HEK293 (cell line): ENCODE results near the gene ALG3.

ENCODE experiments used
- CTCF ChIA-PET: fragments of 350-600 bp; formaldehyde crosslinking; extraction: SDS; loops from one replicate; lab custom pipeline; 2021; ENCODE audit warnings: antibody characterized with exemption; lab: Yijun Ruan, JAX
- POLR2A ChIA-PET: fragments of 300-600 bp; formaldehyde crosslinking; extraction: SDS; loops from one replicate; lab custom pipeline; 2020; ENCODE audit warnings: antibody characterized with exemption, inconsistent platforms; lab: Yijun Ruan, JAX
- H3K27ac ChIP-seq: fragments of 200-500 bp; sonication (Bioruptor generic); 2 replicates; pipeline ENCODE4 v1.5.1; 2014; ENCODE audit warnings: low read depth, low read length, control low read depth, inconsistent platforms; ENCODE audit errors: extremely low read depth
- H3K36me3 ChIP-seq, 2 experiments: fragments of 200-500 bp in 1 of 2; sonication (Bioruptor generic) in 1 of 2; 1 replicate in 1 of 2; 2 replicates in 1 of 2; pipeline ENCODE4 v1.5.1; 2014 to 2017; ENCODE audit warnings: inconsistent platforms in 2 of 2, low read length in 2 of 2; ENCODE audit not compliant: control insufficient read depth in 2 of 2, insufficient read depth in 1 of 2
- H3K4me1 ChIP-seq: fragments of 200-500 bp; sonication (Bioruptor generic); 2 replicates; pipeline ENCODE4 v1.5.1; 2014; ENCODE audit warnings: mild to moderate bottlenecking, low read length, inconsistent platforms; ENCODE audit not compliant: control insufficient read depth, insufficient read depth
- H3K4me3 ChIP-seq: 2 replicates; pipeline ENCODE4 v1.5.1; 2011; ENCODE audit warnings: low read depth, mild to moderate bottlenecking, control low read depth, low read length, moderate library complexity
- H3K9me3 ChIP-seq: fragments of 200-500 bp; sonication (Bioruptor generic); 2 replicates; pipeline ENCODE4 v1.5.1; 2014; ENCODE audit warnings: low read depth, low read length, inconsistent platforms; ENCODE audit not compliant: control insufficient read depth, insufficient read depth
- EGR2 ChIP-seq: fragments of 450-650 bp; formaldehyde crosslinking; IDR thresholded peaks from 2 replicates; pipeline ENCODE4 v1.5.1; 2016; ENCODE audit warnings: low read depth, missing biosample characterization, missing genetic modification characterization
- GLIS1 ChIP-seq: fragments of 450-650 bp; formaldehyde crosslinking; IDR thresholded peaks from 2 replicates; pipeline ENCODE4 v1.5.1; 2016; ENCODE audit warnings: missing biosample characterization, missing genetic modification characterization
- GLIS2 ChIP-seq: fragments of 450-650 bp; formaldehyde crosslinking; IDR thresholded peaks from 2 replicates; pipeline ENCODE4 v1.5.1; 2016; ENCODE audit warnings: missing biosample characterization, missing genetic modification characterization
- HOXD13 ChIP-seq: sonication (generic); formaldehyde crosslinking; IDR thresholded peaks from 2 replicates; pipeline ENCODE4 v1.8.0; 2022; ENCODE audit warnings: missing genetic modification reagents, borderline replicate concordance
- KLF1 ChIP-seq: fragments of 450-650 bp; formaldehyde crosslinking; IDR thresholded peaks from 2 replicates; pipeline ENCODE4 v1.5.1; 2016; ENCODE audit warnings: missing biosample characterization, missing genetic modification characterization
- KLF7 ChIP-seq: fragments of 450-650 bp; formaldehyde crosslinking; IDR thresholded peaks from 2 replicates; pipeline ENCODE4 v1.5.1; 2016; ENCODE audit warnings: missing biosample characterization, missing genetic modification characterization, borderline replicate concordance
- OVOL3 ChIP-seq: fragments of 450-650 bp; formaldehyde crosslinking; IDR thresholded peaks from 2 replicates; pipeline ENCODE4 v1.5.1; 2016; ENCODE audit warnings: missing biosample characterization, missing genetic modification characterization
- SCRT2 ChIP-seq: fragments of 450-650 bp; formaldehyde crosslinking; IDR thresholded peaks from 2 replicates; pipeline ENCODE4 v1.5.1; 2016; ENCODE audit warnings: missing biosample characterization, missing genetic modification characterization
- SP3 ChIP-seq: fragments of 450-650 bp; formaldehyde crosslinking; IDR thresholded peaks from 2 replicates; pipeline ENCODE4 v1.5.1; 2016; ENCODE audit warnings: missing biosample characterization, missing genetic modification characterization
- TCF7L2 ChIP-seq: IDR thresholded peaks from 2 replicates; pipeline ENCODE4 v1.6.1; 2011; ENCODE audit warnings: low read depth, mild to moderate bottlenecking, inconsistent platforms, low read length, moderate library complexity, borderline replicate concordance
- ZBTB10 ChIP-seq: fragments of 450-650 bp; formaldehyde crosslinking; IDR thresholded peaks from 2 replicates; pipeline ENCODE4 v1.5.1; 2016; ENCODE audit warnings: missing biosample characterization, missing genetic modification characterization
- ZFHX2 ChIP-seq: fragments of 450-650 bp; formaldehyde crosslinking; conservative IDR thresholded peaks from 2 replicates; pipeline ENCODE4 v1.5.1; 2016; ENCODE audit warnings: missing biosample characterization, missing genetic modification characterization
- ZIC2 ChIP-seq: fragments of 450-650 bp; formaldehyde crosslinking; IDR thresholded peaks from 2 replicates; pipeline ENCODE4 v1.5.1; 2016; ENCODE audit warnings: missing biosample characterization, missing genetic modification characterization
- ZNF121 ChIP-seq: fragments of 450-650 bp; formaldehyde crosslinking; IDR thresholded peaks from 2 replicates; pipeline ENCODE4 v1.5.1; 2016; ENCODE audit warnings: missing biosample characterization, missing genetic modification characterization
- ZNF133 ChIP-seq: fragments of 450-650 bp; formaldehyde crosslinking; IDR thresholded peaks from 2 replicates; pipeline ENCODE4 v1.5.1; 2016; ENCODE audit warnings: missing biosample characterization, missing genetic modification characterization
- ZNF16 ChIP-seq: fragments of 450-650 bp; formaldehyde crosslinking; IDR thresholded peaks from 2 replicates; pipeline ENCODE4 v1.5.1; 2016; ENCODE audit warnings: low read depth, missing biosample characterization, missing genetic modification characterization
- ZNF24 ChIP-seq: fragments of 450-650 bp; formaldehyde crosslinking; IDR thresholded peaks from 2 replicates; pipeline ENCODE4 v1.5.1; 2016; ENCODE audit warnings: missing biosample characterization, missing genetic modification characterization
- ZNF302 ChIP-seq: fragments of 450-650 bp; formaldehyde crosslinking; IDR thresholded peaks from 2 replicates; pipeline ENCODE4 v1.5.1; 2016; ENCODE audit warnings: missing biosample characterization, missing genetic modification characterization, low read depth
- ZNF341 ChIP-seq: fragments of 450-650 bp; formaldehyde crosslinking; IDR thresholded peaks from 2 replicates; pipeline ENCODE4; 2016; ENCODE audit warnings: low read depth, missing biosample characterization, missing genetic modification characterization
- ZNF394 ChIP-seq: fragments of 450-650 bp; formaldehyde crosslinking; IDR thresholded peaks from 2 replicates; pipeline ENCODE4 v1.5.1; 2016; ENCODE audit warnings: missing biosample characterization, missing genetic modification characterization, mild to moderate bottlenecking, moderate library complexity, borderline replicate concordance
- ZNF48 ChIP-seq: fragments of 450-650 bp; formaldehyde crosslinking; IDR thresholded peaks from 2 replicates; pipeline ENCODE4 v1.5.1; 2016; ENCODE audit warnings: missing biosample characterization, missing genetic modification characterization
- ZNF501 ChIP-seq: fragments of 450-650 bp; formaldehyde crosslinking; IDR thresholded peaks from 2 replicates; pipeline ENCODE4 v1.5.1; 2016; ENCODE audit warnings: missing biosample characterization, missing genetic modification characterization
- ZNF585B ChIP-seq: fragments of 450-650 bp; formaldehyde crosslinking; IDR thresholded peaks from 2 replicates; pipeline ENCODE4 v1.5.1; 2016; ENCODE audit warnings: missing biosample characterization, missing genetic modification characterization
- ZNF600 ChIP-seq: fragments of 450-650 bp; formaldehyde crosslinking; IDR thresholded peaks from 2 replicates; pipeline ENCODE4 v1.5.1; 2016; ENCODE audit warnings: missing biosample characterization, missing genetic modification characterization
- ZNF610 ChIP-seq: fragments of 450-650 bp; formaldehyde crosslinking; IDR thresholded peaks from 2 replicates; pipeline ENCODE4 v1.5.1; 2016; ENCODE audit warnings: missing biosample characterization, missing genetic modification characterization, borderline replicate concordance
- ZNF660 ChIP-seq: fragments of 450-650 bp; IDR thresholded peaks from 2 replicates; pipeline ENCODE4 v1.5.1; 2018; ENCODE audit warnings: missing biosample characterization, mild to moderate bottlenecking, missing genetic modification characterization
- ZNF707 ChIP-seq: fragments of 450-650 bp; formaldehyde crosslinking; IDR thresholded peaks from 2 replicates; pipeline ENCODE4 v1.5.1; 2016; ENCODE audit warnings: missing biosample characterization, missing genetic modification characterization
- ZSCAN23 ChIP-seq: fragments of 450-650 bp; formaldehyde crosslinking; IDR thresholded peaks from 2 replicates; pipeline ENCODE4 v1.5.1; 2016; ENCODE audit warnings: missing biosample characterization, missing genetic modification characterization
- ZXDB ChIP-seq: fragments of 450-650 bp; formaldehyde crosslinking; IDR thresholded peaks from 2 replicates; pipeline ENCODE4 v1.5.1; 2016; ENCODE audit warnings: missing biosample characterization, missing genetic modification characterization
- TF ChIP-seq, protein P1 (sequence below): fragments of 450-650 bp; formaldehyde crosslinking; IDR thresholded peaks from 2 replicates; pipeline ENCODE4 v1.5.1; 2016; ENCODE audit warnings: missing biosample characterization, missing genetic modification characterization

Gene ALG3

GRCh38 chr3:184231671-184232070 lies 17.1 kb downstream of the ALG3 start:
- CTCF ChIA-PET: no interaction called here
- H3K27ac ChIP-seq: no peak overlapping the region
- H3K4me3 ChIP-seq: no peak overlapping the region
- POLR2A ChIA-PET: no interaction called here
- no peaks in the 10 kb centered on the region for H3K9me3 ChIP-seq
- no peaks in the 10 kb centered on the region for H3K4me1 ChIP-seq
- no peaks in the 10 kb centered on the region for H3K36me3 ChIP-seq
- no peak for TF ChIP-seq ZNF707 (tag by site-specific recombination)
- no peak for TF ChIP-seq ZNF302
- TF ChIP-seq, protein P1, sequence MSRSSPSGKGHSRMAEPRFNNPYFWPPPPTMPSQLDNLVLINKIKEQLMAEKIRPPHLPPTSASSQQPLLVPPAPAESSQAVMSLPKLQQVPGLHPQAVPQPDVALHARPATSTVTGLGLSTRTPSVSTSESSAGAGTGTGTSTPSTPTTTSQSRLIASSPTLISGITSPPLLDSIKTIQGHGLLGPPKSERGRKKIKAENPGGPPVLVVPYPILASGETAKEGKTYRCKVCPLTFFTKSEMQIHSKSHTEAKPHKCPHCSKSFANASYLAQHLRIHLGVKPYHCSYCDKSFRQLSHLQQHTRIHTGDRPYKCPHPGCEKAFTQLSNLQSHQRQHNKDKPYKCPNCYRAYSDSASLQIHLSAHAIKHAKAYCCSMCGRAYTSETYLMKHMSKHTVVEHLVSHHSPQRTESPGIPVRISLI (tag by site-specific recombination): no peak
- TF ChIP-seq ZSCAN23: no peak
- TF ChIP-seq ZNF24 (tag by site-specific recombination): no peak
- no peak for TF ChIP-seq ZNF660 (tag by site-specific recombination)
- no peak for TF ChIP-seq ZNF394 (tag by site-specific recombination)
- TF ChIP-seq ZNF585B: no peak

GRCh38 chr3:184230603-184231528 lies 17.9 kb downstream of the ALG3 start:
- H3K36me3 ChIP-seq: no peaks in the 10 kb centered on the region
- no peak overlapping the region for H3K27ac ChIP-seq
- peak overlapping the region; percentile 70 for H3K4me3 ChIP-seq
- TF ChIP-seq KLF7: no peak
- no peak for TF ChIP-seq ZNF16
- no peak for TF ChIP-seq ZSCAN23
- TF ChIP-seq GLIS1: 0 out of 2 replicates have a peak, but pooled peaks have one; percentile 7
- no peak for TF ChIP-seq SP3
- no peak for TF ChIP-seq ZNF133 (tag by site-specific recombination)
- no peak for TF ChIP-seq OVOL3 (tag by site-specific recombination)
- no peak for TF ChIP-seq ZNF501 (tag by site-specific recombination)
- TF ChIP-seq ZNF48 (tag by site-specific recombination): no peak
- no peak for TF ChIP-seq ZNF600
- TF ChIP-seq ZNF610: no peak
- TF ChIP-seq HOXD13 (CRISPR knock-in tag): no peak
- no peak for TF ChIP-seq ZNF121 (tag by site-specific recombination)
- no peak for TF ChIP-seq ZXDB (tag by site-specific recombination)
- no peak for TF ChIP-seq TCF7L2
- TF ChIP-seq GLIS2: 0 out of 2 replicates have a peak, but pooled peaks have one; percentile 13
- CTCF ChIA-PET: interaction anchor here (0.9 to 1.6 kb wide), 2 partner anchors 19 to 31 kb away, joined by 3 to 5 read pairs; partner anchors contain the start of gene CAMK2N2
- POLR2A ChIA-PET: interaction anchor here (0.6 kb wide), 1 partner anchor 295 kb away, joined by 3 read pairs; no protein-coding TSS in a partner anchor
- no peaks in the 10 kb centered on the region for H3K4me1 ChIP-seq
- no peaks in the 10 kb centered on the region for H3K9me3 ChIP-seq

- POLR2A ChIA-PET: interaction anchor here (0.6 to 2.0 kb wide), 2 partner anchors 44 to 296 kb away, joined by 3 to 4 read pairs; partner anchors contain the start of gene ABCF3
- Histone ChIP-seq H3K4me1 (no peaks in the 10 kb centered on the region), H3K9me3 (no peaks in the 10 kb centered on the region), H3K27ac (no peak overlapping the region), H3K4me3 (peak overlapping the region; percentile 70), H3K36me3 (no peaks in the 10 kb centered on the region)
- CTCF ChIA-PET: interaction anchor here (0.6 to 1.6 kb wide), 3 partner anchors 20 to 39 kb away, joined by 3 to 5 read pairs (median 3); partner anchors contain the start of gene CAMK2N2
- no peak for TF ChIP-seq KLF1 (tag by site-specific recombination)
- peak; percentile 68 for TF ChIP-seq EGR2 (tag by site-specific recombination)
- peak; percentile 13; the same call in 1 of the 2 replicates for TF ChIP-seq ZNF341 (tag by site-specific recombination)
- no peak for TF ChIP-seq ZNF585B
- peak; percentile 65 for TF ChIP-seq ZIC2
- 0 out of 2 replicates have a peak, but pooled peaks have one; percentile 5 for TF ChIP-seq ZBTB10 (tag by site-specific recombination)
- peak; percentile 51; the same call in 1 of the 2 replicates for TF ChIP-seq SCRT2 (tag by site-specific recombination)
- TF ChIP-seq ZFHX2 (tag by site-specific recombination): peak; percentile 91
- TF ChIP-seq GLIS2: peak; percentile 50
These were observed 18.6 kb downstream of the ALG3 start for GRCh38 chr3:184230081-184230602.
